NCI-H2081 treated with DMSO at 0.1 percent for 48 hours (cell line): ENCODE data around the gene SERPINB4.

Experiments
- DNase-seq: peaks from one replicate; lab custom pipeline; 2025; lab: John Stamatoyannopoulos, UW

Gene SERPINB4

DNA sequence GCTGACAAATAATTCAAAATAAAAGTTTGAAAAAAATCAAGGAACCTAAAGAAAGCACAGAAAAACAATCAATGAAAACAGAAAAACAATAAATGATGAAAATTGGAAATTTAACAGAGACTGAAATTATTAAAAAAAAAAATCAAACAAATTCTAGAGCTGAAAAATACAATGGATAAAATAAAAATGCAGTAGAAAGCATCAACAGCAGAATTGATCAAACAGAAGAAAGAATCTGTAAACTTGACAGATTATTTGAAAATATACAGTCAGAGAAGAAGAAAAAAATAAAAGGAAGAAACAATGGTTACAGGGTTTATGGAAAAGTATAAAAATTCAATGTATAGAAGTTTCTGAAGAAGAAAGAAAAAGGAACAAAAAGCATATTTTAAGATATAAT, 16.2 kb downstream of the SERPINB4 start:
- DNase-seq, result no peak

DNA sequence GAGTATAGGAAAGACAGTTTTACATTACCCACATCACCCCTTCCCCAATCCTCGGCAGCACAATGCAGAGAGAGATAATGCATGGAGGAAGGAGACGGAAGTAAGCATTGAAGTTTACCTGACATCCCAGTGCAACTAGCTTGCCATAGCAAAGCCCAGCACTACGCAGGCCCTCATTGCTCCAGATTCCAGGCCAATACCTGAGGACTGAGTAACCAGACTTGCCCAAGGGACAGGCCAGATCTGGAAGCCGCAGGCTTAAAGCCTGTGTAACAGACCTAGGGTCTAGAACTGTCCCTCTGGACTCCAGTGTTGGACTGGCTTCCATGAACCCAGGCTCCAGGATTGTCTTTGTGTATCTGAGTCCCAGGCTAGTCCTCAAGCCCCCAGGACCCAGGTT, 17.6 kb downstream of the SERPINB4 start:
- no peak for DNase-seq

DNA sequence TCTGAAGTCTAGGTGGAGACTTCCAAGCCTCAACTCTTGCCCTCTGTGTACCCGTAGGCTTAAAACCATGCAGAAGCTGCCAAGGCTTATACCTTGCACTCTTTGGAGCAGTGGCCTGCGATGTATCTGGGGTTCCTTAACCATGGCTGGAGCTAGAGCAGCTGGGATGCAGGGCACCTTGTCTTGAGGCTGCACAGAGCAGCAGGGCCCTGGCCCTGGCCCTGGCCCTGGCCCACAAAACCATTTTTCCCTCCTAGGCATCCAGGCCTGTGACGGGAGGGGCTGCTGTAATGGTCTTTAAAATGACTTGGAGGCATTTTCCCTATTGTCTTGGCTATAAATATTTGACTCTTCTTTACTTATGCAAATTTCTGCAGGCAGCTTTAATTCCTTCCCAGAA, 19.2 kb downstream of the SERPINB4 start:
- DNase-seq, result no peak

DNA sequence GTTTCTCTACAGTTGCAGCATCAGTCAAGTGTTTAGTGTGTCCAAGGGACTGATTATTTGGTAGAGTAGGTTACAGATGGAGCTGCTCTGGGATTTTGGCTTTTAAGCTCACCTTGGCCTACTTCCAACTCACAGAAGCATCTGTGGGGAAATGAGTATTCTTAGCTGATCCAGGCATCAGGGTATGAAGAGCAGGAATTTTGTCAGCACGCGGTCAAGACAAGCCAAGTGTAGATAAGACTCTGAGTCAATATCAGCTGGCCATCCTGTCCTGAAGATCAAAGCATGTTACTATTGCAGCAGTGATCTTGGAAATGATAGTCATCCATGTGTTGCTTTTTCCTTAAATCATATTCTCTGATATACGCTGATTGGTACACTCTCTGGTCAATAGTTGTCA, 24.4 kb downstream of the SERPINB4 start:
- DNase-seq, result no peak

DNA sequence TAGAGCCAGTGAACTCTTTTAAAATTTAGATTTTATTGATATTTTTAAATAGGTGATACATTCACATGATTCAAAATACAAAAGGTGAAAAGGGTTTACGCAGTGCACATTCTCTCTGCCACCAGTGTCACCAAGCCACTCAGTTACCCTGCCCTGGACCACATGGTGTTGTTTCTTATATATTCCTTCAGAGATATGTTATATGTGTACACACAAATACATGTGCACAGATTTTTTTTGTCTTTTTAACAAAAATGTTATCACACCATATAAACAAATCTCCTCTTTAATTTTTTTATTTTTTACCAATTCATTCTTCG, 26.2 kb downstream of the SERPINB4 start:
- DNase-seq, result no peak

DNA sequence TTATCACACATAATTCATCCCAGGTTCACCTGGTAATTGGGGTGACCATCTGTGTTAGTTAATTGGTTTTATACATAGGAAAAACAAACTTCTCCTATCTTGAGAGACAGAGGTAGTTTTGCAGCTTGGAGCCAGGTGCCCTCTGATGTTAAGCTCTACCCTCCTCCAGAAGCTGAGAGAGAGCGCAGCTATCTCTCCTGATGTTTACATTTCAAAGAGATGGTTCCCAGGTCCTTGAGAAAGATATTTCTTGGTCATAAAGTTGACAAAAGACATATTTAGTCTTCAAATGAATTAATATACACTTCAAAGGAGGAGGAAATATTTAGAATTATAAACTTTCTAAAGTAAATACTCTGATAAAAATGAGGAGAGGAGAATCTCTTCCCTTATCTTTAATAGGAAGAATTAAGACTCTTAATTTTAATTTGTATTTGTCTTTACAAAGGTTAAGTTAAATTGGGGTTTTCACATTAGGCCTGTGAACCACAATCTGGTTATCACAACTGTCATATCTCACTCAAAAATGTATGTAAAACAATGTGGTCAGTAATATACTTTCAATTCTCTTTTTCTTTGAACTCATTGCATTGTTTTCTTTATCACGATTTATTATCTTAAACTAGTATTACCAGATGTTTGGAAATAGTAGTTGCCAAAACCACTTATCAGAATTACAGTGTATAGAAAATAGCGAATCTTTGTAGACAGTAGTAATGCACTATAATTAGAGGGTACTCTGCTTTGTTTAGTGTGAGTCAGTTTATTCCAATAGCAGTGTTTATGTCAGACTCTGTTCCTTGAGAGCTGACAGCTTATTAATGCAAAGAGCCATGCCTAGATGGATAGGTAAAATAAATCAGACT, 26.8 kb downstream of the SERPINB4 start:
- DNase-seq, result peak; percentile 92

DNA sequence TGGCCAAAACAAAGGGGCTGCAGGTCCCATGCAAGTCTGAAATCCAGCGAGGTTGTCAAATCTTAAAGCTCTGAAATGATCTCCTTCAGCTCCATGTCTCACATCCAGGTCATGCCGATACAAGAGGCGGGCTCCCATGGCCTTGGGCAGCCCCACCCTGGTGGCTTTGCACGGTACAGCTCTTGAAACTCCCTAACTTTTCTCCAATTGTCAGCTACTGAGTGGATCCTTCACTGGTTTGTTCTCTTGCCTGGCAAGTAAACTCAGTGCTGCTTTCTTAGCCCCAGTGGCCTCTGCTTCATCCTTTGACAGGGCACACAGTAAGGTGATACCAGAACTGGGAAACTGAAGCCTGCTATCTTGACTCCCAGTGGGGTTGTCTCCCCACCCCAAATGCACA, 30.6 kb downstream of the SERPINB4 start:
- no peak for DNase-seq

DNA sequence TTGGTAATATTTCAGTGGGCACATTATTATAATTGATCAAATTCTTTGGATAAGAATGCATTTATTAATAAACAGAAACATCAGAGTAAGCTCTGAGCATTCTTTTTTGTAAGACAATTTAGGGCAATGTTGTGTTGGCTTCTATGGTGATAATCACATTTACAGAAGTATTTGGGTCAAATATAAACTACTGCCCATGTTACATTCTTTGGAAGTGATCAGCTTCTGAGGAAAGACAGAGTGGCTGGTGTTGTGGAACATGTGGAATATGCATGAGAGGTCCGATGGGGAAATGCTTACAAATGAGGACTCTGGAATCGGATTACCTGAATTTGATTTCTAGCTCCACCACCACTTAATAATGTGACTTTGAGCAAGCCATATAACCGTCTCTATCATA, 37.5 kb downstream of the SERPINB4 start:
- no peak for DNase-seq

DNA sequence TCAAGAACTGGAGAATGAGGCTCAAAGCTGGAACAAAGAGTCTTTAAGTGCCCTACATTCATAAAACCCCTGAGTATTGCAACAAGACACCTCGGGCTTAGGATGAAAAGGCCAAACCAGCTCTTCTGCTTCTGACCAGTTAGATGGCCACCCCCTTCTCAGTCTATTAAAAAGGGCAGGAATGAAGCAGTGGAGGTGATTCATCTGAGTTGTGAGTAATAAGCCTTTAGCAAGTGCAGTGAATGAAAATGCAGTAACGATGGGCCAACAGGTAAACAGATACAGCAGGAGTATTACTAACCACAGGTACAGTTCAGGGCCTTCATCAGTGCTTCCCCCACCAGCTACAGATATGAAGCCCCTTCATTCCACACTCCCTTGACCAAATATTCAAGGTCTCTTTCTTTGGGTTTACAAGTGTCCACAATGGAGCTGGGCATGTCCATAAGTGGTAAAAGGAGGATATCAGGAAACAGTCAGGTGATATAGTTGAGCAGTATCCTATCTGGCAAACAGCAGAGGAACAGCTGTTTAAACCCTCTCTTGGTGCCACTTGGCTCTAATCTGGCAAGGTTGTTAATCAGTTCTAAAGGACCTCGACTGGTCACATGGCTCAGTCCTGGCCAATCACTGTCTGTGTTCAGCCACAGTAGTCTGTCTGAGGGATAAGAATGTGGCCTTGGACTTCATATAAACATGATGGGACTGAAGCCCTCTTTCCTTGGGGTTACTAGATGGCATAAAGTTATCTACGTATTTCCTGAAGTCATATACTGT, 39.1 kb downstream of the SERPINB4 start:
- DNase-seq, result no peak

DNA sequence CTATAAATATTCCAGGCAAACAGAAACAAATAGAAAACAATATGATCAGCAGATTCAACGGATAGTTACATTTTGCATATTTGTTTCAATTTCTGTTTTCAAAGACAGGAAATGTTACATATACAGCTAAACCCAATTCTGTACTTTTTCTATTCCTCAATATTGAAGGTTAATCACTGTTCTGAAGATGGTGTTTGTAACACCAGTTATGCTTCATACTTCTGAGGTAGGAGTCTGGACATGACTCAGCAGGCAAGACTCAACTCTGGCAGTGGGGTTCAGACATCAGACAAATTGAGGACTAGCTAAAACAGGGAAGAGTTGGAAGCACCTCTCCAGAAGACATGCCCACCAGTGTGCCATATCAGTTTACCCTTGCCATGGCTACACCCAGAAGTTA, 40.3 kb downstream of the SERPINB4 start:
- no peak for DNase-seq

DNA sequence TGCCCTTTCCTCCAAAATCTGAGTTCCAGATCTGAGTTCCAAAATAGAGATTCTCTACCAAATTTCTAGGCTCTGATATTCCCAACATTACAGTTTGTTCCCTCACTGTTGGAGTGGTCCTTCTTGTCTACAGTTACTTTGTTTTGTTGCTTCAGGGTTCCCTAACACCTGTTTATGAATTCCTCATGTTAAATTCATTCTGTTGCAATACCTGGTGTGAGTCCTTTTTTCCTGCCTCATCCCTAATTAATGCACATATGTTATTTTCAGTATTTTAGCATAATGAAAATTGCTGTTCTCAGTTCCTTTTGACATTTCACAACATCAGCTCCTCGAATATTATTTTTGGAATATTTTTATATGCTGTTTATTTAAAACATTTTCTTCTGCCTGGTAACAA, 40.7 kb downstream of the SERPINB4 start:
- no peak for DNase-seq

DNA sequence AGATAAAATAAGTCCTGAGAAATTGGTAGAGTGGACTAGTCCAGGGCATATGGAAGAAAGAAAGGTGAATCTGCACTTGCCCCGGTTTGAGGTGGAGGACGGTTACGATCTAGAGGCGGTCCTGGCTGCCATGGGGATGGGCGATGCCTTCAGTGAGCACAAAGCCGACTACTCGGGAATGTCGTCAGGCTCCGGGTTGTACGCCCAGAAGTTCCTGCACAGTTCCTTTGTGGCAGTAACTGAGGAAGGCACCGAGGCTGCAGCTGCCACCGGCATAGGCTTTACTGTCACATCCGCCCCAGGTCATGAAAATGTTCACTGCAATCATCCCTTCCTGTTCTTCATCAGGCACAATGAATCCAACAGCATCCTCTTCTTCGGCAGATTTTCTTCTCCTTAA, 47.1 kb downstream of the SERPINB4 start:
- no peak for DNase-seq

DNA sequence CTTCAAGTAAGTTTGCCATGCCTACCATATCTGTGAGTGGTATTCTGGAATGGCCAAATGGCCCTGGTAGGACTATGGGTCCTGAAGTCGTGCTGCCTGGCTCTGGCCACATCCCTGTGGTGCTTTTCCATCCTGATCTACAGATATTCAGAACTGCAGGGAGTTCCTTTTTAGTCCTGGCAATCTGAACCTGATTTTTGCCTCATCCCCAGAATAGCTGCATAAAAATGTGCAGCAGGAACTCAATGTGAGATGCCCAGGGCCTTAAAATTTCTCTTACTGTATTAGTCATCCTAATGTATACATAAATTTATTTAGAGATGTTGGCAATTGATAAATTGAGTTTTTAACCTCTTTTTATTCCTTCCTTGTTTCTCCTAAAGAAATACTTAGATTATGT, 51.6 kb downstream of the SERPINB4 start:
- no peak for DNase-seq

DNA sequence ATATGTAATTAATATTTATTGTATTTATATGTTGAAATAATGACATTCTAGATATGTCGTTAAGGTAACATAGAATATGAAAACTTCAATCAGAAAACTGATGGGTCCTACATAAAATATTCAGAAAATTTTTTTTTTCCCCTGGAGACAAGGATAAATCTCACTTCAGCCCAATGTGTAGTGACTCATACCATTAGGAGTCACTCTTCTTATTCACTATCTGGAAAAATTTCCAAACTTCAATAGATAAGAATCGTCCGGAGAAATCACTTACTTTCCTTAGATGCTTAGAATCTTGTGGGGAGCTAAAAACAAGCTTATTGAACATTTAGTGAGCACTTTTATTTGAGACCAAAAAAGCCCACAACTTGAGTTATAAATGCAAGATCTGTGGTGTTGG, 52.3 kb downstream of the SERPINB4 start:
- no peak for DNase-seq

DNA sequence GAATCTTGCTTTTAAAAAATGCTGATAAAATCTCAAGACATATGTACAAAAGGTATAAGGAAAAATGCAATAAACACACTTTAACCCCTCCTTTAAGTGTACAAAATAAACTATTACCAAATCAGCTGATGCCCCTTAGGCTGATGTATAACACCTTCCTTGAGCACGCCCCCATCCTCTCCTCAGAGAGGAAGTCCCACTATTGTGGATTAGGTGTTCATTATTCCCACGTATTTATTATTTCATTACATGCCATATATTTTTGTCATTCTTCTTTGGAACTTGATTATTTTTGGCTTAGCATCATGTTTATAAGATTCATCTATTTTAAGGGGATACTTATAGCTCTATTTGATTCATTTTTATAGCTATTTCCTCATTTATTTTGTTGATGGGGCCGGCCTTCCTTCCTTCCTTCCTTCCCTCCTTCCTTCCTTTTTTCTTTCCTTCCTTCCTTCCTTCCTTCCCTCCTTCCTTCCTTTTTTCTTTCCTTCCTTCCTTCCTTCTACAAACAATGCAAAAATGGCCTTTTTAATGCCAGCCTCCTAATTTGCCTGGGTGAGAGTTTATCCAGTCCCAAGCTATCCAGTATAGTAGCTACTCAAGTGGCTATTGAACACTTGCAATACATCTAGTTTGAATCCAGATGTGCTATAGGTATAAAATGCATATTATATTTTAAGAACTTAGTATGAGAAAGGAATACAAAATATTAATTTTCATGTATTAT, 52.9 kb downstream of the SERPINB4 start:
- DNase-seq, result no peak

DNA sequence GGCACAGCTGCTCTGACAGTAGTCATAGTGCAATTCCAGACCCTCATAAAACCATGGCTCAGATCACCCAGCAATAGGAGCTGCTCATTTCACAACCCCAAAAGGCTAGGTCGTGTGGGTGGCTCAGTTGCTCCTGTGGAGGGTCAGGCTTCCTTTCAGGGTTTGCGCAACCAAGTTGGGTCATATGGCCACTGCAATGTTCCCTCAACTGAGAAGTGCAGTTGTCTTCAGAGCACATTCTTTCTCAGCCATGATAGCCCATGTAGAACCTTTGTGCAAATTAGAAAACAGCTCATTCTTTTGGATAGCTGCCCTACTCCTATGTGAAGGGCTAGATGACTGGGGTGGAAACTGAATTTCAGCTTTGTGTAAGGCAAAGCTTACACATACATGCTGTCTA, 53.7 kb downstream of the SERPINB4 start:
- no peak for DNase-seq

DNA sequence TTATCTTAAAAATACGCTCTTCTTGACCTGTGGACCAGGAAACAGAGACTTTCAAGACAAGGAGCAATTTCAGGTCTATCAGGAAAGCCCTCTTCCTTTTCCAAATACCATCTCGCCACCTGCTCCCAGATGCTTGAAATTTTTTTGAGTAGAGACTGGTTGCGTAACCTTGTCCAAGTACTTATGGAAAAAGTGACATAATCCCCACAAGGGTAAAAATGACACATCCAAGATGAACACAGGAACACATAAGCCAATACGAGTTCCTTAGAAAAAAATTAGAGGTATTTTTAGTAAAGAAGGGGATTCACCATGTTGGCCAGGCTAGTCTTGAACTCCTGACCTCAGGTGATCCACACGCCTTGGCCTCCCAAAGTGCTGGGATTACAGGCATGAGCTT, 55.1 kb downstream of the SERPINB4 start:
- no peak for DNase-seq
